DND-41 (cell line): ENCODE data around the gene PSD.

Source experiments
- ATAC-seq: fragments of 200-7000 bp; cut with Tn5 transposase; 3 replicates; pipeline ENCODE4 v1.9.1; 2021; ENCODE audit warnings: low read depth; ENCODE audit not compliant: insufficient read depth
- DNase-seq: peaks from one replicate; pipeline ENCODE4 v3.0.0-alpha.2; 2020
- H2AFZ ChIP-seq: 2 replicates; pipeline ENCODE4 v1.6.0; 2012; ENCODE audit warnings: low read depth, low read length
- H3K27ac ChIP-seq: 2 replicates; pipeline ENCODE4 v1.5.1; 2012; ENCODE audit warnings: low read length, inconsistent platforms
- H3K27me3 ChIP-seq: fragments of 200-600 bp; sonication (generic); 2 replicates; pipeline ENCODE4 v1.6.0; 2012; ENCODE audit warnings: low read length, mild to moderate bottlenecking, inconsistent platforms; ENCODE audit not compliant: insufficient read depth, poor library complexity
- H3K36me3 ChIP-seq: 2 replicates; pipeline ENCODE4 v1.5.1; 2012; ENCODE audit warnings: low read length, inconsistent platforms; ENCODE audit not compliant: insufficient read depth
- H3K4me1 ChIP-seq: 2 replicates; pipeline ENCODE4 v1.5.1; 2012; ENCODE audit warnings: mild to moderate bottlenecking, low read length; ENCODE audit not compliant: insufficient read depth
- H3K4me2 ChIP-seq: 2 replicates; pipeline ENCODE4 v1.6.0; 2012; ENCODE audit warnings: mild to moderate bottlenecking, moderate library complexity, low read length, inconsistent platforms; ENCODE audit not compliant: insufficient read depth
- H3K4me3 ChIP-seq, 2 experiments: fragments of 200-600 bp in 1 of 2; shearing (Covaris generic) in 1 of 2; 2 replicates each; pipeline ENCODE4 v1.5.1; 2012 to 2016; ENCODE audit warnings: inconsistent platforms in 2 of 2, low read length in 2 of 2, mild to moderate bottlenecking in 2 of 2, low read depth in 1 of 2, moderate library complexity in 1 of 2
- H3K79me2 ChIP-seq: 2 replicates; pipeline ENCODE4 v1.6.0; 2012; ENCODE audit warnings: low read length, inconsistent platforms; ENCODE audit not compliant: insufficient read depth
- H3K9ac ChIP-seq: 2 replicates; pipeline ENCODE4 v1.6.0; 2012; ENCODE audit warnings: low read depth, mild to moderate bottlenecking, inconsistent platforms, low read length, moderate library complexity
- H3K9me3 ChIP-seq: 2 replicates; pipeline ENCODE4 v1.5.1; 2012; ENCODE audit warnings: low read length, moderate library complexity, mild to moderate bottlenecking, inconsistent platforms; ENCODE audit not compliant: insufficient read depth, severe bottlenecking
- H4K20me1 ChIP-seq: 2 replicates; pipeline ENCODE4 v1.6.0; 2012; ENCODE audit warnings: low read length; ENCODE audit not compliant: insufficient read depth
- EZH2 ChIP-seq: IDR thresholded peaks from 3 replicates; pipeline ENCODE4 v1.6.1; 2012; ENCODE audit warnings: borderline replicate concordance, low read depth, mild to moderate bottlenecking, moderate library complexity, low read length, inconsistent platforms; ENCODE audit not compliant: severe bottlenecking
- TF ChIP-seq, protein P1 (sequence below): IDR thresholded peaks from 2 replicates; pipeline ENCODE4 v1.5.1; 2012; ENCODE audit warnings: borderline replicate concordance, low read length, moderate library complexity, mild to moderate bottlenecking; ENCODE audit not compliant: poor library complexity, severe bottlenecking; ENCODE audit errors: extremely low read depth

PSD gene

DNA sequence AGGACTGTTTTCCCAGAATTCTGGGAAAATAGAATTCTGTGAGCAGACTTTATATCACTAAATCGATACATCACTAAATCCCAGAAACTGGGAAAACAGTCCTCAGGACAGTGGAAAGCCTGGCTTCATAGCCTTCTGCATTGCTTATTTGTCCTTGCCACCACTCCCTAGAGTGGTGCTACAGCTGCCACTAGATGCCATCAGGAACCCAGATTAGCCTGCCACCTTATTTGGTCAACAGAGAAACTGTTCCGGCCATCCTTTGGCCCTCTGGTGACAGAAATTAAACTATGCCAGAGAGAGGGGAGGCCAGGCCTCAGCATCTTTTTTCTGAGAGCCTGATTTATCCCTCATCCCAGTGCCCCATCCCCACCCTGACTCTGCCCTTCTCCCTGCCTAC is 42.7 kb downstream of the PSD start:
- Histone ChIP-seq H2AFZ (no peak overlapping the region), H3K9me3 (no peaks in the 10 kb centered on the region), H3K9ac (no peak overlapping the region), H3K27me3 (no peaks in the 10 kb centered on the region), H4K20me1 (no peaks in the 10 kb centered on the region), H3K27ac (no peak overlapping the region), H3K4me3 (no peak overlapping the region), H3K79me2 (no peaks in the 10 kb centered on the region), H3K4me2 (no peak overlapping the region), H3K4me1 (no peaks in the 10 kb centered on the region), H3K36me3 (peaks cover 79% of the 10 kb centered on the region)
- TF ChIP-seq EZH2, result no peak
- TF ChIP-seq, protein P1, sequence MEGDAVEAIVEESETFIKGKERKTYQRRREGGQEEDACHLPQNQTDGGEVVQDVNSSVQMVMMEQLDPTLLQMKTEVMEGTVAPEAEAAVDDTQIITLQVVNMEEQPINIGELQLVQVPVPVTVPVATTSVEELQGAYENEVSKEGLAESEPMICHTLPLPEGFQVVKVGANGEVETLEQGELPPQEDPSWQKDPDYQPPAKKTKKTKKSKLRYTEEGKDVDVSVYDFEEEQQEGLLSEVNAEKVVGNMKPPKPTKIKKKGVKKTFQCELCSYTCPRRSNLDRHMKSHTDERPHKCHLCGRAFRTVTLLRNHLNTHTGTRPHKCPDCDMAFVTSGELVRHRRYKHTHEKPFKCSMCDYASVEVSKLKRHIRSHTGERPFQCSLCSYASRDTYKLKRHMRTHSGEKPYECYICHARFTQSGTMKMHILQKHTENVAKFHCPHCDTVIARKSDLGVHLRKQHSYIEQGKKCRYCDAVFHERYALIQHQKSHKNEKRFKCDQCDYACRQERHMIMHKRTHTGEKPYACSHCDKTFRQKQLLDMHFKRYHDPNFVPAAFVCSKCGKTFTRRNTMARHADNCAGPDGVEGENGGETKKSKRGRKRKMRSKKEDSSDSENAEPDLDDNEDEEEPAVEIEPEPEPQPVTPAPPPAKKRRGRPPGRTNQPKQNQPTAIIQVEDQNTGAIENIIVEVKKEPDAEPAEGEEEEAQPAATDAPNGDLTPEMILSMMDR, result no peak
- DNase-seq (no peak), ATAC-seq (no peak)

DNA sequence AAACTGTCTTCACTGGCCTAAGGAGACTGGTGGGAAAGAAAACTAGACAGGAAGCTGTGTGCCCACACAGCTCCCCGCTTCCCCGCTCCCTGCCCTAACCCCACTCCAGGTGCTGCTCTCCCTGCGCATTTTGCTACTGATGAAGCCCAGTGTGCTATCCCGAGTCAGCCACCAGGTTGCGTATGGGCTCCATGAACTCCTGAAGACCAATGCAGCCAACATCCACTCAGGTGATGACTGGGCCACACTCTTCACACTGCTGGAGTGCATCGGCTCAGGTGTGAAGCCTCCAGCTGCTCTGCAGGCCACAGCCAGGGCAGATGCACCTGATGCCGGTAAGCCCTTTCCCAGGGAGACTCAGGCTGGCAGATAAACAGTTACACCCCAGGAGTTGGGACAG is 43.3 kb downstream of the PSD start:
- Histone ChIP-seq H2AFZ (no peak overlapping the region), H3K27ac (no peak overlapping the region), H4K20me1 (no peaks in the 10 kb centered on the region), H3K27me3 (no peaks in the 10 kb centered on the region), H3K79me2 (no peaks in the 10 kb centered on the region), H3K9me3 (no peaks in the 10 kb centered on the region), H3K4me1 (no peaks in the 10 kb centered on the region), H3K4me2 (no peak overlapping the region), H3K36me3 (peaks cover 79% of the 10 kb centered on the region), H3K9ac (no peak overlapping the region), H3K4me3 (no peak overlapping the region)
- TF ChIP-seq EZH2, result no peak
- TF ChIP-seq, protein P1, result peak; percentile 25
- 0 out of 3 replicates have a peak, but pooled peaks have one; percentile 29 for ATAC-seq
- DNase-seq, result no peak

DNA sequence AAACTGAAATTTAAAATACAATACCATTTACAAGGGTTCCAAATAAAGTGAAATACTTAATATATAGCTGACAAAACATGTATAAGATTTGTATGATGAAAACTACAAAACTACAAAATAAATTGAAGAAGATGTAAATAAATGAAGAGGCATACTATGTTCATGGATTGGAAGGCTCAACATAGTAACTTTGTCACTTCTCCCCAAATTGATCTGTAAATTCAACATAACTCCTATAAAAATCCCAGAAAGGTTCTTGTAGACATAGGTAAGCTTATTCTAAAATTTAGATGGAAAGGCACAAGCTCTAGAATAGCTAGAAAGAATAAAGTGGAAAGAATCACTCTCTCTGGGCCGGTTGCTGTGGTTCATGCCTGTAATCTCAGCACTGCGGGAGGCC is 47.3 kb downstream of the PSD start:
- Histone ChIP-seq H3K36me3 (peaks cover 88% of the 10 kb centered on the region), H3K27ac (no peak overlapping the region), H3K27me3 (no peaks in the 10 kb centered on the region), H2AFZ (no peak overlapping the region), H3K4me3 (no peak overlapping the region), H3K4me1 (no peaks in the 10 kb centered on the region), H3K79me2 (no peaks in the 10 kb centered on the region), H3K4me2 (no peak overlapping the region), H3K9me3 (no peaks in the 10 kb centered on the region), H4K20me1 (no peaks in the 10 kb centered on the region), H3K9ac (no peak overlapping the region)
- DNase-seq (no peak), ATAC-seq (no peak)
- TF ChIP-seq, protein P1, result no peak
- no peak for TF ChIP-seq EZH2

DNA sequence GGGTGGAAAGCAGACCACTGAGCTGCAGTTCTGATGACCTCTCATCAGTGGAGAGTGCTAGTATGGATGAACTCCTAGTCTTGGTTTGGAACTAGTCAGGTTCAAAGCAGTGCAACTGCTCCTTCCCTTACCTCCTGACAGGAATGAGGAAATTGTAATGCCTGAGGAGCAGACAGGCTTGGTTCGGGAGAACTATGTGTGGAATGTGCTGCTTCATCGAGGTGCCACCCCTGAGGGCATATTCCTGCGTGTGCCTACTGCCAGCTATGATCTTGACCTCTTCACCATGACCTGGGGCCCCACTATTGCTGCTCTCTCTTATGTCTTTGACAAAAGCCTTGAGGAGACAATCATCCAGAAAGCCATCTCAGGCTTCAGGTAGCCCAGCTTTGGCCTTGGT is 50.5 kb downstream of the PSD start:
- Histone ChIP-seq H3K27me3 (no peaks in the 10 kb centered on the region), H3K4me2 (no peak overlapping the region), H3K4me3 (no peak overlapping the region), H2AFZ (no peak overlapping the region), H3K9ac (no peak overlapping the region), H3K79me2 (no peaks in the 10 kb centered on the region), H3K27ac (no peak overlapping the region), H4K20me1 (no peaks in the 10 kb centered on the region; the same call in 1 of the 2 replicates), H3K9me3 (no peaks in the 10 kb centered on the region), H3K4me1 (no peaks in the 10 kb centered on the region), H3K36me3 (peaks cover 89% of the 10 kb centered on the region)
- TF ChIP-seq, protein P1, result no peak
- DNase-seq (no peak), ATAC-seq (no peak)
